ENCODE results near the gene IRF8. TPM values are rescaled to one million over a fixed set of nuclear protein-coding genes. Genes with fewer than 3 reads are reported as not detected.

IRF8 gene
- total RNA-seq, 1 donor from 2014 or later: 2.0 TPM

GRCh38 chr16:85894266-85894665 lies 4.7 kb upstream of the IRF8 start:
- no peaks in the 10 kb centered on the region for H3K36me3 Mint-ChIP-seq (ENCODE audit: insufficient read depth)
- no peak overlapping the region for H3K4me3 Mint-ChIP-seq (ENCODE audit: low read depth)
- H3K9me3 Mint-ChIP-seq (ENCODE audit: low read depth): no peaks in the 10 kb centered on the region
- H3K27ac Mint-ChIP-seq: no peak overlapping the region
- DNase-seq (ENCODE audit: low spot score, unreplicated experiment): no peak
- peaks cover 31% of the 10 kb centered on the region for H3K4me1 Mint-ChIP-seq (ENCODE audit: low read depth)
- H3K27me3 Mint-ChIP-seq: peaks cover 43% of the 10 kb centered on the region
- no peak for TF ChIP-seq CTCF (IDR thresholded peaks at IDR 0.05; ENCODE audit: unreplicated experiment)

GRCh38 chr16:85897382-85897781 lies 1.6 kb upstream of the IRF8 start:
- Mint-ChIP-seq H3K36me3 (ENCODE audit: insufficient read depth) (no peaks in the 10 kb centered on the region), H3K27ac (no peak overlapping the region), H3K4me1 (ENCODE audit: low read depth) (peaks cover 18% of the 10 kb centered on the region), H3K27me3 (peaks cover 74% of the 10 kb centered on the region), H3K9me3 (ENCODE audit: low read depth) (no peaks in the 10 kb centered on the region), H3K4me3 (ENCODE audit: low read depth) (no peak overlapping the region)
- no peak for TF ChIP-seq CTCF (IDR thresholded peaks at IDR 0.05; ENCODE audit: unreplicated experiment)
- no peak for DNase-seq (ENCODE audit: low spot score, unreplicated experiment)

- Mint-ChIP-seq H3K4me1 (ENCODE audit: low read depth) (peaks cover 13% of the 10 kb centered on the region), H3K27me3 (peaks cover 83% of the 10 kb centered on the region), H3K36me3 (ENCODE audit: insufficient read depth) (no peaks in the 10 kb centered on the region), H3K27ac (no peak overlapping the region), H3K4me3 (ENCODE audit: low read depth) (peak overlapping the region; percentile 67), H3K9me3 (ENCODE audit: low read depth) (no peaks in the 10 kb centered on the region)
- no peak for DNase-seq (ENCODE audit: low spot score, unreplicated experiment)
- TF ChIP-seq CTCF (IDR thresholded peaks at IDR 0.05; ENCODE audit: unreplicated experiment): no peak
These were observed 482 bp downstream of the IRF8 start for GRCh38 chr16:85899444-85899843.

GRCh38 chr16:85900027-85900792 lies 1.2 kb downstream of the IRF8 start:
- Mint-ChIP-seq H3K36me3 (ENCODE audit: insufficient read depth) (no peaks in the 10 kb centered on the region), H3K27me3 (peaks cover 75% of the 10 kb centered on the region), H3K9me3 (ENCODE audit: low read depth) (no peaks in the 10 kb centered on the region), H3K4me1 (ENCODE audit: low read depth) (peaks cover 13% of the 10 kb centered on the region), H3K4me3 (ENCODE audit: low read depth) (no peak overlapping the region), H3K27ac (no peak overlapping the region)
- TF ChIP-seq CTCF (IDR thresholded peaks at IDR 0.05; ENCODE audit: unreplicated experiment): no peak
- no peak for DNase-seq (ENCODE audit: low spot score, unreplicated experiment)

DNA sequence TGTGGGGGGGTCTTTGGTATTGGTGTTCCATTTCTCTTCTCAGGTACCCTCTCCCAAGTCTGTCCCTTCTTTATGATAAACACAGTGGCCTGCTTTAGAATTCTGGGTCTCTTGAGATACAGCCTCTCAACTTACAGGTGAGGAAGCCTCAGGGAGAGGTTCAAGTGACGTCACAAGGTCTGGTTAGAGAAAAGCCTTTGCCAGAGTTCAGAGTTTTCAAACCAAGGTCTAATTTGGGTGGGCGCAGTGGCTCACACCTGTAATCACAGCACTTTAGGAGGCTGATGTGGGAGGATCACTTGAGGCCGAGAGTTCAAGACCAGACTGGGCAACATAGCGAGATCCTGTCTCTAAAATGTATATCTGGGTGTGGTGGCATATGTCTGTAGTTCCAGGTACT lies 2.1 kb downstream of the IRF8 start:
- Mint-ChIP-seq H3K27me3 (peaks cover 66% of the 10 kb centered on the region), H3K4me1 (ENCODE audit: low read depth) (peaks cover 13% of the 10 kb centered on the region), H3K36me3 (ENCODE audit: insufficient read depth) (no peaks in the 10 kb centered on the region), H3K4me3 (ENCODE audit: low read depth) (no peak overlapping the region), H3K9me3 (ENCODE audit: low read depth) (peaks cover 3% of the 10 kb centered on the region), H3K27ac (no peak overlapping the region)
- no peak for TF ChIP-seq CTCF (IDR thresholded peaks at IDR 0.05; ENCODE audit: unreplicated experiment)
- no peak for DNase-seq (ENCODE audit: low spot score, unreplicated experiment)
